HepG2 (cell line): Measurements from ENCODE around the gene AHRR. TPM values are rescaled to one million over a fixed set of nuclear protein-coding genes. Genes with fewer than 3 reads are reported as not detected.
A peak's percentile ranks its signal among the peaks of the same experiment; 100 is the strongest.

Experiments used
- ATF7-NPFF ChIP-seq: sonication (generic); formaldehyde crosslinking; IDR thresholded peaks from 2 replicates; pipeline ENCODE4 v1.8.1; 2023; ENCODE audit warnings: mild to moderate bottlenecking, low read depth, missing genetic modification reagents, moderate library complexity
- CTCF ChIP-seq: sonication (generic); formaldehyde crosslinking; IDR thresholded peaks from 2 replicates; pipeline ENCODE4 v1.5.0; 2020; ENCODE audit warnings: mild to moderate bottlenecking, missing genetic modification reagents, moderate library complexity
- KDM5B ChIP-seq: sonication (generic); formaldehyde crosslinking; IDR thresholded peaks from 2 replicates; pipeline ENCODE4 v1.4.0; 2020; ENCODE audit warnings: missing genetic modification reagents, mild to moderate bottlenecking, borderline replicate concordance
- KLF11 ChIP-seq: IDR thresholded peaks from 2 replicates; pipeline ENCODE4 v1.6.1; 2016; ENCODE audit warnings: missing compliant biosample characterization
- LCORL ChIP-seq, 2 experiments: fragments of 450-650 bp in 1 of 2; sonication (generic) in 1 of 2; formaldehyde crosslinking in 1 of 2; IDR thresholded peaks; 2 replicates each; pipeline versions ENCODE4 v1.5.0 to v1.6.1; 2017 to 2020; ENCODE audit warnings: antibody characterized with exemption in 1 of 2, missing genetic modification reagents in 1 of 2
- MTA3 ChIP-seq: sonication (generic); formaldehyde crosslinking; IDR thresholded peaks from 2 replicates; pipeline ENCODE4 v1.4.0; 2020; ENCODE audit warnings: missing genetic modification reagents
- RAD21 ChIP-seq: fragments of 450-650 bp; formaldehyde crosslinking; IDR thresholded peaks from 2 replicates; pipeline ENCODE4 v1.5.0; 2020; ENCODE audit warnings: mild to moderate bottlenecking
- STAG1 ChIP-seq: sonication (generic); formaldehyde crosslinking; IDR thresholded peaks from 2 replicates; pipeline ENCODE4 v1.4.0; 2020; ENCODE audit warnings: missing genetic modification reagents
- ZNF276 ChIP-seq: sonication (generic); formaldehyde crosslinking; IDR thresholded peaks from 2 replicates; pipeline ENCODE4 v1.4.0; 2020; ENCODE audit warnings: mild to moderate bottlenecking, low read depth, missing genetic modification reagents
- ZNF350 ChIP-seq: sonication (generic); formaldehyde crosslinking; IDR thresholded peaks from 2 replicates; pipeline ENCODE4 v1.4.0; 2020; ENCODE audit warnings: mild to moderate bottlenecking, low read depth, missing genetic modification reagents, borderline replicate concordance
- ZNF589 ChIP-seq: sonication (generic); formaldehyde crosslinking; conservative IDR thresholded peaks from 2 replicates; pipeline ENCODE4 v1.8.0; 2022; ENCODE audit warnings: mild to moderate bottlenecking, moderate library complexity, missing genetic modification reagents
- ZNF777 ChIP-seq: sonication (generic); formaldehyde crosslinking; IDR thresholded peaks from 2 replicates; pipeline ENCODE4 v1.4.0; 2020; ENCODE audit warnings: missing genetic modification reagents
- polyA plus RNA-seq, 8 experiments: library from polyadenylated mRNA; depleted of rRNA in 3 of 8; stranded (reverse) in 7 of 8; unstranded in 1 of 8; fragments of >200 nt; fragmentation: Illumina TruSeq in 4 of 8; extraction: Trizol in 4 of 8; gene quantifications; 2 replicates each; pipeline versions ENCODE4 v1.2.1 to v1.2.3, GENCODE V29; 2011 to 2016; ENCODE audit warnings: low read depth in 4 of 8, missing spikeins in 1 of 8, mixed read lengths in 1 of 8; ENCODE audit not compliant: insufficient read depth in 1 of 8
- total RNA-seq, 5 experiments: library from RNA; depleted of rRNA; stranded (reverse); fragments of >200 nt; fragmentation: Illumina TruSeq; extraction: Trizol; gene quantifications; 2 replicates each; pipeline ENCODE4 v1.2.3, GENCODE V29; 2016; ENCODE audit warnings: low read depth in 1 of 5
- TF ChIP-seq, protein P1 (sequence below): IDR thresholded peaks from 2 replicates; pipeline ENCODE4 v1.4.0; 2020; ENCODE audit warnings: mild to moderate bottlenecking, missing genetic modification reagents
- TF ChIP-seq, protein P2 (sequence below): sonication (generic); formaldehyde crosslinking; IDR thresholded peaks from 2 replicates; pipeline ENCODE4 v1.9.0; 2022; ENCODE audit warnings: missing genetic modification reagents, mild to moderate bottlenecking, borderline replicate concordance
- TF ChIP-seq, protein P3 (sequence below): sonication (generic); formaldehyde crosslinking; IDR thresholded peaks from 2 replicates; pipeline ENCODE4 v1.4.0; 2020; ENCODE audit warnings: missing genetic modification reagents
- TF ChIP-seq, protein P4 (sequence below): sonication (generic); formaldehyde crosslinking; IDR thresholded peaks from 2 replicates; pipeline ENCODE4 v1.4.0; 2020; ENCODE audit warnings: missing genetic modification reagents

AHRR gene
- total and polyA plus RNA-seq, 2 of the 13 experiments (the other 11 are each of a cell fraction or from before 2014, with no cell fraction given) = 0.28 to 0.35 TPM

- TF ChIP-seq KDM5B (peak; percentile 31; the same call in 1 of the 2 replicates), ZNF350 (CRISPR knock-in tag) (no peak), KLF11 (CRISPR knock-in tag) (no peak), LCORL (IDR thresholded peaks at IDR 0.05) (no peak), LCORL (CRISPR knock-in tag; IDR thresholded peaks at IDR 0.05) (no peak), ZNF589 (CRISPR knock-in tag) (no peak), ZNF777 (CRISPR knock-in tag) (peak; percentile 22), MTA3 (CRISPR knock-in tag) (no peak), CTCF (CRISPR knock-in tag) (peak; percentile 59), ZNF276 (CRISPR knock-in tag) (no peak), RAD21 (CRISPR knock-in tag) (0 out of 2 replicates have a peak, but pooled peaks have one; percentile 11), ATF7-NPFF (no peak), STAG1 (peak; percentile 32; the same call in 1 of the 2 replicates)
- TF ChIP-seq, protein P1, sequence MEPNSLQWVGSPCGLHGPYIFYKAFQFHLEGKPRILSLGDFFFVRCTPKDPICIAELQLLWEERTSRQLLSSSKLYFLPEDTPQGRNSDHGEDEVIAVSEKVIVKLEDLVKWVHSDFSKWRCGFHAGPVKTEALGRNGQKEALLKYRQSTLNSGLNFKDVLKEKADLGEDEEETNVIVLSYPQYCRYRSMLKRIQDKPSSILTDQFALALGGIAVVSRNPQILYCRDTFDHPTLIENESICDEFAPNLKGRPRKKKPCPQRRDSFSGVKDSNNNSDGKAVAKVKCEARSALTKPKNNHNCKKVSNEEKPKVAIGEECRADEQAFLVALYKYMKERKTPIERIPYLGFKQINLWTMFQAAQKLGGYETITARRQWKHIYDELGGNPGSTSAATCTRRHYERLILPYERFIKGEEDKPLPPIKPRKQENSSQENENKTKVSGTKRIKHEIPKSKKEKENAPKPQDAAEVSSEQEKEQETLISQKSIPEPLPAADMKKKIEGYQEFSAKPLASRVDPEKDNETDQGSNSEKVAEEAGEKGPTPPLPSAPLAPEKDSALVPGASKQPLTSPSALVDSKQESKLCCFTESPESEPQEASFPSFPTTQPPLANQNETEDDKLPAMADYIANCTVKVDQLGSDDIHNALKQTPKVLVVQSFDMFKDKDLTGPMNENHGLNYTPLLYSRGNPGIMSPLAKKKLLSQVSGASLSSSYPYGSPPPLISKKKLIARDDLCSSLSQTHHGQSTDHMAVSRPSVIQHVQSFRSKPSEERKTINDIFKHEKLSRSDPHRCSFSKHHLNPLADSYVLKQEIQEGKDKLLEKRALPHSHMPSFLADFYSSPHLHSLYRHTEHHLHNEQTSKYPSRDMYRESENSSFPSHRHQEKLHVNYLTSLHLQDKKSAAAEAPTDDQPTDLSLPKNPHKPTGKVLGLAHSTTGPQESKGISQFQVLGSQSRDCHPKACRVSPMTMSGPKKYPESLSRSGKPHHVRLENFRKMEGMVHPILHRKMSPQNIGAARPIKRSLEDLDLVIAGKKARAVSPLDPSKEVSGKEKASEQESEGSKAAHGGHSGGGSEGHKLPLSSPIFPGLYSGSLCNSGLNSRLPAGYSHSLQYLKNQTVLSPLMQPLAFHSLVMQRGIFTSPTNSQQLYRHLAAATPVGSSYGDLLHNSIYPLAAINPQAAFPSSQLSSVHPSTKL = no peak
- TF ChIP-seq, protein P2, sequence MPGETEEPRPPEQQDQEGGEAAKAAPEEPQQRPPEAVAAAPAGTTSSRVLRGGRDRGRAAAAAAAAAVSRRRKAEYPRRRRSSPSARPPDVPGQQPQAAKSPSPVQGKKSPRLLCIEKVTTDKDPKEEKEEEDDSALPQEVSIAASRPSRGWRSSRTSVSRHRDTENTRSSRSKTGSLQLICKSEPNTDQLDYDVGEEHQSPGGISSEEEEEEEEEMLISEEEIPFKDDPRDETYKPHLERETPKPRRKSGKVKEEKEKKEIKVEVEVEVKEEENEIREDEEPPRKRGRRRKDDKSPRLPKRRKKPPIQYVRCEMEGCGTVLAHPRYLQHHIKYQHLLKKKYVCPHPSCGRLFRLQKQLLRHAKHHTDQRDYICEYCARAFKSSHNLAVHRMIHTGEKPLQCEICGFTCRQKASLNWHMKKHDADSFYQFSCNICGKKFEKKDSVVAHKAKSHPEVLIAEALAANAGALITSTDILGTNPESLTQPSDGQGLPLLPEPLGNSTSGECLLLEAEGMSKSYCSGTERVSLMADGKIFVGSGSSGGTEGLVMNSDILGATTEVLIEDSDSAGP (CRISPR knock-in tag) = no peak
- TF ChIP-seq, protein P3, sequence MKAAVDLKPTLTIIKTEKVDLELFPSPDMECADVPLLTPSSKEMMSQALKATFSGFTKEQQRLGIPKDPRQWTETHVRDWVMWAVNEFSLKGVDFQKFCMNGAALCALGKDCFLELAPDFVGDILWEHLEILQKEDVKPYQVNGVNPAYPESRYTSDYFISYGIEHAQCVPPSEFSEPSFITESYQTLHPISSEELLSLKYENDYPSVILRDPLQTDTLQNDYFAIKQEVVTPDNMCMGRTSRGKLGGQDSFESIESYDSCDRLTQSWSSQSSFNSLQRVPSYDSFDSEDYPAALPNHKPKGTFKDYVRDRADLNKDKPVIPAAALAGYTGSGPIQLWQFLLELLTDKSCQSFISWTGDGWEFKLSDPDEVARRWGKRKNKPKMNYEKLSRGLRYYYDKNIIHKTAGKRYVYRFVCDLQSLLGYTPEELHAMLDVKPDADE = no peak
- TF ChIP-seq, protein P4, sequence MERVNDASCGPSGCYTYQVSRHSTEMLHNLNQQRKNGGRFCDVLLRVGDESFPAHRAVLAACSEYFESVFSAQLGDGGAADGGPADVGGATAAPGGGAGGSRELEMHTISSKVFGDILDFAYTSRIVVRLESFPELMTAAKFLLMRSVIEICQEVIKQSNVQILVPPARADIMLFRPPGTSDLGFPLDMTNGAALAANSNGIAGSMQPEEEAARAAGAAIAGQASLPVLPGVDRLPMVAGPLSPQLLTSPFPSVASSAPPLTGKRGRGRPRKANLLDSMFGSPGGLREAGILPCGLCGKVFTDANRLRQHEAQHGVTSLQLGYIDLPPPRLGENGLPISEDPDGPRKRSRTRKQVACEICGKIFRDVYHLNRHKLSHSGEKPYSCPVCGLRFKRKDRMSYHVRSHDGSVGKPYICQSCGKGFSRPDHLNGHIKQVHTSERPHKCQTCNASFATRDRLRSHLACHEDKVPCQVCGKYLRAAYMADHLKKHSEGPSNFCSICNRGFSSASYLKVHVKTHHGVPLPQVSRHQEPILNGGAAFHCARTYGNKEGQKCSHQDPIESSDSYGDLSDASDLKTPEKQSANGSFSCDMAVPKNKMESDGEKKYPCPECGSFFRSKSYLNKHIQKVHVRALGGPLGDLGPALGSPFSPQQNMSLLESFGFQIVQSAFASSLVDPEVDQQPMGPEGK = peak; percentile 43; the same call in 1 of the 2 replicates
These were observed at the start of gene AHRR (continued) for GRCh38 chr5:321230-321725.
